ENCODE data around the gene ASB14. TPM values are rescaled to one million over a fixed set of nuclear protein-coding genes. Genes with fewer than 3 reads are reported as not detected.

ASB14 gene
- total RNA-seq, 1 donor from 2014 or later = not detected

DNA sequence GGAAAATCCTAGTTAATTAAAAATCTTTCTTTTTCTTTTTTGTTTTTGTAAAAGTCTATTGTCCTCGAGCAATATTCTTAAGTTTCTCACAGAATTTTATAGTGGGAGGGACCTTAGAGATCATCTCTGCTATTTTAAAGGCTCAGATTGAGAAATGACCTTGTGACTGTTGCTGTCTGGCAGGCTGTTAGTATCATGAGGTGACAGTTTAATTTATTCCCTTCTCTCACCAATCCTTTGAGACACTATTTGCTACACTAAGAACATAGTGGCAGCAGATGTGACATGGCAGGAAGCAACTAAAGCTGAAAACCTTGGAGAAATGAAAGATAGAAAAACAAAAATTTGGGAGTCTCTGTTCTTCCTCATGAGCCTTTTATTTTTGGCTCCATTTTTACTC is 40.1 kb downstream of the ASB14 start:
- Histone ChIP-seq H3K27ac (no peak overlapping the region), H3K36me3 (peaks cover 80% of the 10 kb centered on the region), H3K9me3 (no peaks in the 10 kb centered on the region), H3K4me3 (no peak overlapping the region), H3K4me1 (no peaks in the 10 kb centered on the region), H3K27me3 (no peaks in the 10 kb centered on the region)
- intact Hi-C loops (cut with DNase I) = no loop called here
- ATAC-seq = no peak
- DNase-seq = no peak
- TF ChIP-seq CTCF (IDR thresholded peaks at IDR 0.05) = no peak

DNA sequence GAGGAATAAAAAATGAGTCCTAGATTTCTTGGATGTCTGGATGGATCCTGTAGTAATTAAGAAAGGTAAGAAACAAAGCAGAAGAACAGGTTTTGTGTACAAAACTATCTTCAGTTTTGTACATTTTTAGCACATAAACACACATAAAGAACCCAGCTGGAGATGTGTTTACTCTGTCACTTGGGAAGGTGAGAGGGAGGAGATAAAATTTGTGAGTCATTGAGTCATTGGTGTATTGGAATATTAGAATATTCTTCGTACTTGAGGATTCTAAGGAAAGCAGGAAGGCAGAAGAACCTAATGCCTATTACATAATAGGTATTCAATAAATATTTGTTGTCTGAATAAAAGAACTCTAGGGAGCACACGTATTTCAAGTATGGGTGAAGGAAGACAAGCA is 47.5 kb downstream of the ASB14 start:
- DNase-seq (no peak), ATAC-seq (no peak)
- TF ChIP-seq CTCF (IDR thresholded peaks at IDR 0.05) = no peak
- H3K27me3 ChIP-seq = no peaks in the 10 kb centered on the region
- H3K4me3 ChIP-seq = no peak overlapping the region
- H3K27ac ChIP-seq = no peak overlapping the region
- H3K9me3 ChIP-seq = no peaks in the 10 kb centered on the region
- intact Hi-C loops (cut with DNase I) = no loop called here
- no peaks in the 10 kb centered on the region for H3K4me1 ChIP-seq
- peaks cover 100% of the 10 kb centered on the region for H3K36me3 ChIP-seq

GRCh38 chr3:57234613-57235575 is 57.6 kb downstream of the ASB14 start:
- no peaks in the 10 kb centered on the region for H3K9me3 ChIP-seq
- peaks cover 34% of the 10 kb centered on the region for H3K36me3 ChIP-seq
- TF ChIP-seq CTCF (IDR thresholded peaks at IDR 0.05) = no peak
- H3K27me3 ChIP-seq = no peaks in the 10 kb centered on the region
- intact Hi-C loops (cut with DNase I) = no loop called here
- ATAC-seq (no peak), DNase-seq (no peak)
- H3K4me3 ChIP-seq = no peak overlapping the region
- H3K4me1 ChIP-seq = peaks cover 4% of the 10 kb centered on the region
- H3K27ac ChIP-seq = no peak overlapping the region

DNA sequence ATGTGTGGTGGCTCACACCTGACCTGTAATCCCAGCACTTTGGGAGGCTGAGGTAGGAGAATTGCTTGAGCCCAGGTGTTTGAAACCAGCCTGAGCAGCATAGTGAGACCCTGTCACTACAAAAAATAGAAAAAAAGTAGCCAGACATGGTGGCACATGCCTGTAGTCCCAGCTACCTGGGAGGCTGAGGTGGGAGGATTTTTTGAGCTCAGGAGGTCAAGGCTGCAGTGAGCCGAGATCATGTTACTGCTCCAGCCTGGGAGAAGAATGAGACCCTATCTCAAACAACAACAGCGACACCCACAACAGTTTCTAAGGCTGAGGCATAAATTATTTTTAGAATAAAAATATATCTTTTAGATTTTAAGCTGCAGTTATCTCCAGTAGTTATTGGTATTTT is 58.7 kb downstream of the ASB14 start:
- H3K4me1 ChIP-seq = peaks cover 14% of the 10 kb centered on the region
- intact Hi-C loops (cut with DNase I) = no loop called here
- peaks cover 23% of the 10 kb centered on the region for H3K36me3 ChIP-seq
- no peak overlapping the region for H3K4me3 ChIP-seq
- DNase-seq (no peak), ATAC-seq (no peak)
- no peaks in the 10 kb centered on the region for H3K9me3 ChIP-seq
- no peak for TF ChIP-seq CTCF (IDR thresholded peaks at IDR 0.05)
- H3K27ac ChIP-seq = no peak overlapping the region
- H3K27me3 ChIP-seq = no peaks in the 10 kb centered on the region

- Histone ChIP-seq H3K9me3 (no peaks in the 10 kb centered on the region), H3K4me3 (no peak overlapping the region), H3K27ac (no peak overlapping the region), H3K36me3 (no peaks in the 10 kb centered on the region), H3K4me1 (peaks cover 22% of the 10 kb centered on the region), H3K27me3 (no peaks in the 10 kb centered on the region)
- TF ChIP-seq CTCF (IDR thresholded peaks at IDR 0.05) = no peak
- no peak for DNase-seq
- no peak for ATAC-seq
- intact Hi-C loops (cut with DNase I) = no loop called here
These were observed 62.5 kb downstream of the ASB14 start for GRCh38 chr3:57230006-57230405.

Measured in upper lobe of right lung (tissue), 1 donor.